CD1c-positive myeloid dendritic cell (primary cell): Measurements from ENCODE around the gene EEF1A2.

Experiments used
- DNase-seq: peaks from one replicate; pipeline ENCODE4 v3.0.0-alpha.2; 2016; ENCODE audit errors: extremely low spot score

The EEF1A2 gene

GRCh38 chr20:63520504-63520933 is 21.6 kb upstream of the EEF1A2 start, which contains the start of gene PPDPF:
Gene PPDPF (plus strand): TSS chr20:63520765. CDS start chr20:63521309, 544 bp downstream.
- DNase-seq: peak; percentile 93

GRCh38 chr20:63519668-63520503 is 21.0 kb upstream of the EEF1A2 start:
- DNase-seq: no peak

DNA sequence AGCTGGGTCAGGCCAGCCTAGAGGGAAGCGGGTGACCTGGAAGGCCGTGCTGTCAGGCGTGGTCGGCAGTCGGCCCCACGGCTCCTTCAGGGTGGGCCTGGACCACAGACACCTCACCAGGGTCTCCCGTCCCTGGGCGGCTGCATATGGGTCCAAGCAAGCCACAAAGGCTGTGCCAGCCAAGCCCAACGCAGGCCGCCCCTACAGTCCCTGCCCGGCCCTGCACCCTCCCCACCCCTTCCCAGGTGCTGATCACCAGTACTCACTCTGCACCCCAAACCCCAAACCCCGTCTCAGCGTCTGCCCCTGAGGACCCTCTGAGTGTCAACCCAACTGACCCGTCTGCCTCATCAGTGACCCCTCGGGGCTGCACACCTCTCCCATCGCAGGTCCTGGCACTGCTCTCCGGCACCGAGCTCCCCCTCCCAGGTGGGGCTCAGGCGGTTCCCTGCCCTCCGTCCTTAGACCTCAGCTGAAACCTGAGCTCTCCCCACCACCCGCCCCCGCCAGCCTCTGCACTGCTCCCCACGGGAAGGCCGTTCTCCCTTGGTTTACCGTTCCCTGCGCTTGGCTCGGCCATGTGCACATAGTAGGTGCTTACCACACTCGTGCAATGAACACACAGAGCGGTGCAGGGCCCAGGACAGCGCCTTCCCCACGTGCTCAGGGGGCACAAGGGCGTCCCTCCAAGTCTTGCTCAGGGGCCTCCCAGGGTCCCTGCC is 20.2 kb upstream of the EEF1A2 start:
- DNase-seq: no peak

- no peak for DNase-seq
Observed at GRCh38 chr20:63518351-63518861, 19.5 kb upstream of the EEF1A2 start.

DNA sequence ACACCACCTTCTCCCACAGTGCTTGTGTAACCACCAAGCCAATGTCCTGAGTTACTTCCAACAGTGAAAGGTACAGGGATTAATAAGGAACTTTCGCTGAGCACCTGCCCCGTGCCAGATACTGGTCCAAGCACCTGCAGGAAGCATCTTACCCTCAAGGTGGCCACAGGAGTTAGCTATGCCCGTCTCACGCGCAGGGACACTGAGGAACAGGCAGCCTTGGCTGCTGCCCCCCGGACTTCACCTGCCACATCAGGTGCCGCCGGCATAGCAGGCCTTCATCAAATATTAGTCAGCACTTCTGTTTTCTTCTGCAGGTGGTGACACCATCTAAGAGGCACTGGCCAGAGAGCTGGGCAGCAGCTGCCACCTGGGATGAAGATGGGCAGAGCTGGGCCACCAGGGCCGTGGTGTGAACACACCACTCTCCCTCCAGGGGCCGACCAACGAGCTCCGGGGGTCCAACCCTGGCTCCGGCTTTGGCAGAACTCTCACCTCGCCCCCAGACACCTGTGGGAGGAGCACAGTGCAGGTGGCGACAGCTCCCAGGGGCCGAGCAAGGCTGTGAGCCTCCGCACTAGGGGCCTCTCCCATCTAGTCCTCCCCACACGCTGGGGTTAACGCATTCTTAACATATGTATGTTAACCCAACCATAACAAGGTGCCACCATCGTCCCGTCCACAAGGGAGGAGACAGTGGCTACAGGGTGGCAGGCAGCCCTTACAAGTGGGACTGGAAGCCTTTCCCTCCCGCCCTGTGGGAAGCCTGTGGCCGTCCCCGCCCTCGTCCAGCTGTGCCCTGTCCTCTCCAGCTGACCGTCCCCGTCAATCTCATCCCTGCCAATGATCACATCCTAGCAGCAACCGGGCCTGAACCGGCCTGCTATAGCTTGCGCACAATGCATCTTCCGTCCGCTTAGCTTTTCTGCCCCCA is 18.8 kb upstream of the EEF1A2 start:
- no peak for DNase-seq

GRCh38 chr20:63514520-63514919 is 15.6 kb upstream of the EEF1A2 start:
- DNase-seq: peak; percentile 53

DNA sequence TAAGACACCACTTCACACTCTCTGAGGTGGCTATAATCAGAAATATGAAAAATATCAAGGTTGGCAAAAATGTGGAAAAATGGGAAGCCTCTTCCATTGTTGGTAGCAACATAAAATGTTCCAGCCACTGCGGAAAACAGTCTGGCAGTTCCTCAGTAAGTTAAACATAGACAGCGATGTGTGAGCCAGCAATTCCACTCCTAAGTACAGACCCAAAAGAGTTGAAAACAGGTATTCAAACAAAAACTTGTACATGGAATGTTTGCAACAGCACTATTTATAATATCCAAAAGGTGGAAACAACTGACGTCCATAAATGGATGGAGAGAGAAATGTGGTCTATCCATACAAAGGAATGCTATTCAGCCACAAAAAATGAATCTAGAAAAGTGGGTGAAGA is 14.3 kb upstream of the EEF1A2 start:
- no peak for DNase-seq

DNA sequence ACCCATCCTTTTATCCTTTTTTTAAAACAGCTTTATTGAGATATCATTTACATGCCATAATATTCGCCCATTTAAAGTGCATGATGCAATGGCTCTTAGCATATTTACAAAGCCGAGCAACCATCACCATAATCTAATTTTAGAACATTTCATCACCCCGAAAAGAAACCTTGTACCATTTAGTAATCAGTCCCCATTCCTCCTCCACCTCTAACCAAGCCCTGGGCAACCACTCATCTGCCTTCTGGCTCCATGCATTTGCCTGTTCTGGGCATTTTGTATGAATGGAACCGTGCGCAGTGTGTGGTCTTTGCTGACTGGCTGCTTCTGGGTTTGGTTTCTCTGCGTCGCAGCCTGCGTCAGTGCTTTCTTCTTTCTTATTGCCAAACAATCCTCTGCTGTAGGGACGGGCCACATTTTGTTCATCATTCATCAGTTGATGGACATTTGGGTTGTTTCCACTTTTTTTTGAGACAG is 10.2 kb upstream of the EEF1A2 start:
- DNase-seq: no peak

GRCh38 chr20:63508072-63508768 is 9.3 kb upstream of the EEF1A2 start:
- DNase-seq: no peak

GRCh38 chr20:63507083-63507743 is 8.3 kb upstream of the EEF1A2 start:
- DNase-seq: no peak

- no peak for DNase-seq
Observed at GRCh38 chr20:63505723-63506122, 6.8 kb upstream of the EEF1A2 start.

GRCh38 chr20:63505281-63505680 is 6.4 kb upstream of the EEF1A2 start:
- DNase-seq: no peak

- DNase-seq: no peak
Observed at GRCh38 chr20:63504642-63505041, 5.8 kb upstream of the EEF1A2 start.

GRCh38 chr20:63503524-63503923 is 4.6 kb upstream of the EEF1A2 start:
- DNase-seq: no peak

- DNase-seq: no peak
Observed at GRCh38 chr20:63502671-63503172, 3.8 kb upstream of the EEF1A2 start.

GRCh38 chr20:63501818-63502670 is 3.2 kb upstream of the EEF1A2 start:
- no peak for DNase-seq

- DNase-seq: no peak
Observed at GRCh38 chr20:63500902-63501817, 2.3 kb upstream of the EEF1A2 start.
